HepG2 (cell line): ENCODE measurements around the gene PSORS1C1. TPM values are rescaled to one million over a fixed set of nuclear protein-coding genes. Genes with fewer than 3 reads are reported as not detected.
A peak's percentile ranks its signal among the peaks of the same experiment; 100 is the strongest.

ENCODE experiments used
- ATAC-seq: fragments of 200-7000 bp; cut with Tn5 transposase; 3 replicates; pipeline ENCODE4 v1.9.1; 2020; ENCODE audit warnings: mild to moderate bottlenecking, moderate library complexity
- BruUV-seq: library from RNA; stranded (reverse); fragments of 400-500 nt; replicated peaks from 2 replicates; lab custom pipeline; 2021; lab: Mats Ljungman, UMichigan
- CTCF ChIA-PET: fragments of 300-600 bp; formaldehyde crosslinking; extraction: SDS; loops from one replicate; lab custom pipeline; 2021; ENCODE audit warnings: low total read pairs, inconsistent platforms, low intra/inter-chr PET ratio; lab: Yijun Ruan, JAX
- POLR2A ChIA-PET: fragments of 350-600 bp; sonication (Branson Sonifier 250); formaldehyde crosslinking; loops from one replicate; lab custom pipeline; 2020; ENCODE audit warnings: antibody characterized with exemption, inconsistent platforms; lab: Yijun Ruan, JAX
- DNase-seq: peaks from one replicate; pipeline ENCODE4 v3.0.0-alpha.2; 2015; ENCODE audit warnings: low spot score
- FAIRE-seq: peaks from 3 replicates; lab custom pipeline; 2011; peaks lifted over from hg19 to GRCh38; lab: Jason Lieb, UNC
- H2AFZ ChIP-seq: one replicate; pipeline ENCODE4 v1.6.1; 2011; ENCODE audit warnings: low read length, inconsistent platforms
- H3K27ac ChIP-seq: fragments of 300-600 bp; 3 replicates; pipeline ENCODE4 v1.8.0; 2011; ENCODE audit warnings: mixed run types, mild to moderate bottlenecking, mixed read lengths, low read length, inconsistent platforms; ENCODE audit not compliant: insufficient read depth; ENCODE audit errors: extremely low read length
- H3K27me3 ChIP-seq, 2 experiments: fragments of 200-600 bp in 1 of 2; 2 replicates in 1 of 2; 3 replicates in 1 of 2; pipeline versions ENCODE4 v1.6.0 to v1.8.0; 2011; ENCODE audit warnings: low read length in 2 of 2, mild to moderate bottlenecking in 2 of 2, moderate library complexity in 2 of 2, inconsistent platforms in 1 of 2; ENCODE audit not compliant: insufficient read depth in 2 of 2, control insufficient read depth in 1 of 2
- H3K36me3 ChIP-seq, 2 experiments: fragments of 200-600 bp in 1 of 2; replicated peaks in 1 of 2; 2 replicates in 1 of 2; 3 replicates in 1 of 2; pipeline versions ENCODE4 v1.5.1 to v1.8.0; 2011; ENCODE audit warnings: low read length in 2 of 2, inconsistent platforms in 1 of 2; ENCODE audit not compliant: insufficient read depth in 2 of 2, control insufficient read depth in 1 of 2
- H3K4me1 ChIP-seq: 2 replicates; pipeline ENCODE4 v1.5.1; 2012; ENCODE audit warnings: low read length, inconsistent platforms; ENCODE audit not compliant: insufficient read depth
- H3K4me2 ChIP-seq: 2 replicates; pipeline ENCODE4 v1.6.0; 2011; ENCODE audit warnings: low read depth, low read length, inconsistent platforms
- H3K4me3 ChIP-seq, 3 experiments: fragments of 200-600 bp in 1 of 3; sonication (generic), shearing (Covaris generic) in 1 of 3; replicated peaks in 1 of 3; 2 replicates each; pipeline ENCODE4 v1.5.1; 2011 to 2016; ENCODE audit warnings: low read length in 3 of 3, inconsistent platforms in 2 of 3, low read depth in 2 of 3, mild to moderate bottlenecking in 2 of 3, control low read depth in 1 of 3, mixed read lengths in 1 of 3; ENCODE audit not compliant: insufficient read depth in 1 of 3
- H3K79me2 ChIP-seq: one replicate; pipeline ENCODE4 v1.6.1; 2011; ENCODE audit warnings: low read length, inconsistent platforms; ENCODE audit not compliant: insufficient read depth
- H3K9ac ChIP-seq: 2 replicates; pipeline ENCODE4 v1.6.0; 2011; ENCODE audit warnings: mild to moderate bottlenecking, low read depth, low read length, inconsistent platforms; ENCODE audit not compliant: insufficient read depth
- H3K9me3 ChIP-seq: 2 replicates; pipeline ENCODE4 v1.5.1; 2012; ENCODE audit warnings: mild to moderate bottlenecking, low read length
- H4K20me1 ChIP-seq: 2 replicates; pipeline ENCODE4 v1.6.0; 2011; ENCODE audit warnings: inconsistent platforms, mild to moderate bottlenecking, low read length, moderate library complexity; ENCODE audit not compliant: insufficient read depth
- MED1 ChIP-seq: sonication (generic); formaldehyde crosslinking; IDR thresholded peaks from 2 replicates; pipeline ENCODE4 v1.4.0; 2020; ENCODE audit warnings: missing genetic modification reagents
- TMF1 ChIP-seq: sonication (generic); formaldehyde crosslinking; IDR thresholded peaks from 2 replicates; pipeline ENCODE4 v1.8.1; 2022; ENCODE audit warnings: low read depth, missing genetic modification reagents
- ZNF264 ChIP-seq: sonication (generic); formaldehyde crosslinking; IDR thresholded peaks from 2 replicates; pipeline ENCODE4 v1.4.0; 2020; ENCODE audit warnings: missing genetic modification reagents
- ZNF639 ChIP-seq: conservative IDR thresholded peaks from 2 replicates; pipeline ENCODE4 v1.6.1; 2018; ENCODE audit warnings: missing genetic modification reagents
- WGBS: methylation state at CpG from one replicate; pipeline ENCODE4 v1.1.6; 2017; ENCODE audit warnings: low lambda C conversion rate; 5-methylcytosine and 5-hydroxymethylcytosine counted together
- in situ Hi-C: cut with HindIII; loops from 2 replicates; pipeline ENCODE4 v1.10.0; 2017; ENCODE audit warnings: low pct_unique_long_range_greater_than_20kb; ENCODE audit not compliant: extremely low pct_ligation_motif_present
- intact Hi-C: fragments of 100-400 bp; cut with micrococcal nuclease; formaldehyde crosslinking; loops from one replicate; pipeline ENCODE4 v1.10.0; 2022; ENCODE audit not compliant: unreplicated experiment
- polyA plus RNA-seq, 8 experiments: library from polyadenylated mRNA; depleted of rRNA in 3 of 8; stranded (reverse) in 7 of 8; unstranded in 1 of 8; fragments of >200 nt; fragmentation: Illumina TruSeq in 4 of 8; extraction: Trizol in 4 of 8; gene quantifications; 2 replicates each; pipeline versions ENCODE4 v1.2.1 to v1.2.3, GENCODE V29; 2011 to 2016; ENCODE audit warnings: low read depth in 4 of 8, missing spikeins in 1 of 8, mixed read lengths in 1 of 8; ENCODE audit not compliant: insufficient read depth in 1 of 8
- total RNA-seq, 5 experiments: library from RNA; depleted of rRNA; stranded (reverse); fragments of >200 nt; fragmentation: Illumina TruSeq; extraction: Trizol; gene quantifications; 2 replicates each; pipeline ENCODE4 v1.2.3, GENCODE V29; 2016; ENCODE audit warnings: low read depth in 1 of 5

PSORS1C1 gene
- total and polyA plus RNA-seq, 2 of the 13 experiments (the other 11 are each of a cell fraction or from before 2014, with no cell fraction given), result 0.01 to 0.02 TPM

GRCh38 chr6:31090973-31091364 is 23.6 kb upstream of the PSORS1C1 start:
- WGBS, result 31% methylated on average over 6 of the region's 6 CpGs
- Histone ChIP-seq H4K20me1 (no peaks in the 10 kb centered on the region), H3K27me3 (peaks cover 0 to 10% of the 10 kb centered on the region in 2 experiments; a peak in 1 of 5 replicates), H2AFZ (no peak overlapping the region), H3K27ac (no peak overlapping the region)
- intact Hi-C loops, result no loop called here
- no TSS peak for BruUV-seq
- DNase-seq, result no peak
- TF ChIP-seq ZNF264 (CRISPR knock-in tag) (peak; percentile 60; the same call in 1 of the 2 replicates), MED1 (CRISPR knock-in tag) (no peak)
- TF ChIP-seq, all 625 proteins: peak for 1
- ChIA-PET POLR2A (no interaction called here), CTCF (no interaction called here)
- Histone ChIP-seq H3K36me3 (no peaks in the 10 kb centered on the region), H3K9me3 (no peaks in the 10 kb centered on the region), H3K9ac (no peak overlapping the region), H3K4me3 (no peak overlapping the region), H3K4me1 (peaks cover 52% of the 10 kb centered on the region), H3K4me2 (no peak overlapping the region), H3K79me2 (no peaks in the 10 kb centered on the region)
- FAIRE-seq (no peak), ATAC-seq (no peak)
- in situ Hi-C loops, result loop anchor here (25.0 kb wide), 2 partner anchors 404 to 629 kb away; partner anchors contain the start of genes NRM and PPP1R18

GRCh38 chr6:31091680-31092079 is 22.9 kb upstream of the PSORS1C1 start:
- CTCF ChIA-PET, result no interaction called here
- in situ Hi-C loops, result loop anchor here (25.0 kb wide), 2 partner anchors 404 to 629 kb away; partner anchors contain the start of genes NRM and PPP1R18

More at GRCh38 chr6:31091680-31092079, 22.9 kb upstream of the PSORS1C1 start:
- DNase-seq (no peak), FAIRE-seq (no peak), ATAC-seq (no peak)
- no peak overlapping the region for H3K4me2 ChIP-seq
- intact Hi-C loops, result no loop called here
- no peak overlapping the region for H2AFZ ChIP-seq
- peaks cover 47% of the 10 kb centered on the region for H3K4me1 ChIP-seq
- no peaks in the 10 kb centered on the region for H3K79me2 ChIP-seq
- no TSS peak for BruUV-seq
- POLR2A ChIA-PET, result no interaction called here
- H3K36me3 ChIP-seq, result no peaks in the 10 kb centered on the region
- 33% methylated on average over 3 of the region's 3 CpGs for WGBS
- H3K4me3 ChIP-seq, result no peak overlapping the region
- no peaks in the 10 kb centered on the region for H4K20me1 ChIP-seq
- peaks cover 0 to 4% of the 10 kb centered on the region in 2 experiments; a peak in 1 of 5 replicates for H3K27me3 ChIP-seq
- H3K9me3 ChIP-seq, result no peaks in the 10 kb centered on the region
- no peak overlapping the region for H3K9ac ChIP-seq
- TF ChIP-seq TMF1 (CRISPR knock-in tag) (0 out of 2 replicates have a peak, but pooled peaks have one; percentile 31), ZNF639 (CRISPR knock-in tag) (no peak)
- TF ChIP-seq, all 625 proteins: peak for 1
- no peak overlapping the region for H3K27ac ChIP-seq
